CD4-positive, alpha-beta T cell treated with Interleukin-10 for 1 hour (primary cell): Measurements from ENCODE around the gene RNF17.
A peak's percentile ranks its signal among the peaks of the same experiment; 100 is the strongest.
"Not testable (repeated sequence)": the region's sequence is repeated elsewhere in the genome, so short reads cannot be mapped to it uniquely, and the experiment has no call there.

Experiments used
- DNase-seq: peaks from one replicate; pipeline ENCODE4 v3.0.0-alpha.2; 2020

RNF17 gene, protein sequence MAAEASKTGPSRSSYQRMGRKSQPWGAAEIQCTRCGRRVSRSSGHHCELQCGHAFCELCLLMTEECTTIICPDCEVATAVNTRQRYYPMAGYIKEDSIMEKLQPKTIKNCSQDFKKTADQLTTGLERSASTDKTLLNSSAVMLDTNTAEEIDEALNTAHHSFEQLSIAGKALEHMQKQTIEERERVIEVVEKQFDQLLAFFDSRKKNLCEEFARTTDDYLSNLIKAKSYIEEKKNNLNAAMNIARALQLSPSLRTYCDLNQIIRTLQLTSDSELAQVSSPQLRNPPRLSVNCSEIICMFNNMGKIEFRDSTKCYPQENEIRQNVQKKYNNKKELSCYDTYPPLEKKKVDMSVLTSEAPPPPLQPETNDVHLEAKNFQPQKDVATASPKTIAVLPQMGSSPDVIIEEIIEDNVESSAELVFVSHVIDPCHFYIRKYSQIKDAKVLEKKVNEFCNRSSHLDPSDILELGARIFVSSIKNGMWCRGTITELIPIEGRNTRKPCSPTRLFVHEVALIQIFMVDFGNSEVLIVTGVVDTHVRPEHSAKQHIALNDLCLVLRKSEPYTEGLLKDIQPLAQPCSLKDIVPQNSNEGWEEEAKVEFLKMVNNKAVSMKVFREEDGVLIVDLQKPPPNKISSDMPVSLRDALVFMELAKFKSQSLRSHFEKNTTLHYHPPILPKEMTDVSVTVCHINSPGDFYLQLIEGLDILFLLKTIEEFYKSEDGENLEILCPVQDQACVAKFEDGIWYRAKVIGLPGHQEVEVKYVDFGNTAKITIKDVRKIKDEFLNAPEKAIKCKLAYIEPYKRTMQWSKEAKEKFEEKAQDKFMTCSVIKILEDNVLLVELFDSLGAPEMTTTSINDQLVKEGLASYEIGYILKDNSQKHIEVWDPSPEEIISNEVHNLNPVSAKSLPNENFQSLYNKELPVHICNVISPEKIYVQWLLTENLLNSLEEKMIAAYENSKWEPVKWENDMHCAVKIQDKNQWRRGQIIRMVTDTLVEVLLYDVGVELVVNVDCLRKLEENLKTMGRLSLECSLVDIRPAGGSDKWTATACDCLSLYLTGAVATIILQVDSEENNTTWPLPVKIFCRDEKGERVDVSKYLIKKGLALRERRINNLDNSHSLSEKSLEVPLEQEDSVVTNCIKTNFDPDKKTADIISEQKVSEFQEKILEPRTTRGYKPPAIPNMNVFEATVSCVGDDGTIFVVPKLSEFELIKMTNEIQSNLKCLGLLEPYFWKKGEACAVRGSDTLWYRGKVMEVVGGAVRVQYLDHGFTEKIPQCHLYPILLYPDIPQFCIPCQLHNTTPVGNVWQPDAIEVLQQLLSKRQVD (N-terminal part only)

DNA sequence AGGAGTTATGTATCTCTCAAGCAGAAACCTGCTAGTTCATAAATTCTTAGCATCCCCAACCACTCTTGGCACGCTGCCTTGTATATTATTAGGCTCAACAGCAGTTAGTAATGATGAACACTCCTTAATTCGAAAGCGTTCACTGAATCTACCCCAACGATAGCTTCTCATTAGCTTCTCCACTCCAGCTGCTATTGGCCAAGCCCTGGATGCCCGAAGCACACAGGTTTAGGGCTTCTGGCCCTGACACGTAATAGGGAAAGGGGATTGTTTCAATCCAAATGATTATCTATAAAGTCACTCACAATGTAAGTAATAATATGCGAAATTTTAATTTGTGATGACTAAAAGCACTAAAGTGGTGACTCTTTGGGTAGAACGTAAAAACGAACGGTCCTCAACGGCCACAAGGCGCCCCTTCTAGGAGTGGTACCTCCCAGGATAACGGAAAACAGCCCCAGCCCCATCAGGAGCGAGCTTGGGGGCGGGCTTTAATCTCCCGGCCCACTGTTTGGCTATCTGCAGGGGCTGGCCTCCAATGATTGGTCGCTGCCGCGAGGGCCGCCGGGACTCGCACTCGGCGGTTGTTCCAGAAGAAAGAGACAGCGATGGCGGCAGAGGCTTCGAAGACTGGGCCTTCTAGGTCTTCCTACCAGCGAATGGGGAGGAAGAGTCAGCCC is at the start of gene RNF17:
Gene RNF17, plus strand, starts transcription at position 574 of the 680 bp plus-strand sequence. Its CDS starts 35 bp downstream, at position 609.
- no peak for DNase-seq

DNA sequence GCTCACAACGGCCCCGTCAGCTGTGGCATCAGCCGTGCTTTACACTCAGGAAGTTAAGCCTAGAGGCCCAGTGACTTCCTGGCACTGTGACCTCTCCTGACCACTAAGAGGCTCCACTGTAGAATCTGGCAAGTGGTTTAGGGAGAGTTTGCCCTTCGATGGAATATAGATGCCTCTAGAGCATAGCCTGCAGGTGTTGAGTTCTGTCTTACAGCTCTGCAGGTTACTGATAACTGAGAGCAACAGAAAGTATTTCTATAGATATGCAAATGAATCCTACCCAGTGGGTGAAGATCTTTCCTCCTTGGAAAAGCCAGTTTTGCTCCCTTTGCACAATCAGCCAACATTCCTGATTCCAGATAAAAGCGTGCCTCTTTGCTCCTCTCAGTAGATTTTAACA is 48.0 kb upstream of the RNF17 start:
- DNase-seq, result no peak

DNA sequence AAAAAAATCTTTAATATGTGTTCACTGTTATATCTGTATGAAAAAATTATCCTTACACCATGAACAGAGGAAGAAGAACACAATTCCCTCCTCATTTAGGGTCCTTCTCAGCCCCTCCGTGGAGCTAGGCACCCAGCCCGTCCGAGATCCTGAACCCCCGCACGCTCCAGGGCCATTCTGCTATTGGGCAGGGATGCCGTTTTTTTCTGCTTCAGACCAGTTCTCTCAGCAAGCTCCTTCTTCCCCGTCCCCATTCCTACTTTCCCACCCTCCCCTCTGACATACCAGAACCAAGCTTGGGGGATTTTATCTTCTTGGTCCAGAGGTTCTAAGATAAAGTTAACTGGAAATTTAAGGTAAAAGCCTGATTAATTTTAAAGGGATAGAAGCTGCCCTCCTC is 47.5 kb upstream of the RNF17 start:
- no peak for DNase-seq

DNA sequence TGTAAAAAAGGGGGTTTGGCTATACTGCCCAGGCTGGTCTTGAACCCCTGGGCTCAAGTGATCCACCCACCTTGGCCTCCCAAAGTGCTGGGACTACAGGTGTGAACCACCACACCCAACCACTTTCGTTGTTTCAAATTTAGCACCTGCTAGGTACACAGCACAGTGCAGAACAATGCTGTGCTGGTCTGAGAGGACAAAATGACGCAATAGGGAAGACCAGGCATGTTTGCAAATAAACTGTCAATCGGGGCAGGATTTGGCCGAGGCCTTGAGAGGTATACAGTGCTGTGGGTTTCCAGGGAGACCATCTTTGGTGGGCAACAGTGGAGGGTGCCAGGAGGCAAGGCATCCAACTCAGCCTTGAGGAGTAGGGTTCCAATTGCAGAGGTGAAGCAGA is 46.8 kb upstream of the RNF17 start:
- DNase-seq, result no peak

DNA sequence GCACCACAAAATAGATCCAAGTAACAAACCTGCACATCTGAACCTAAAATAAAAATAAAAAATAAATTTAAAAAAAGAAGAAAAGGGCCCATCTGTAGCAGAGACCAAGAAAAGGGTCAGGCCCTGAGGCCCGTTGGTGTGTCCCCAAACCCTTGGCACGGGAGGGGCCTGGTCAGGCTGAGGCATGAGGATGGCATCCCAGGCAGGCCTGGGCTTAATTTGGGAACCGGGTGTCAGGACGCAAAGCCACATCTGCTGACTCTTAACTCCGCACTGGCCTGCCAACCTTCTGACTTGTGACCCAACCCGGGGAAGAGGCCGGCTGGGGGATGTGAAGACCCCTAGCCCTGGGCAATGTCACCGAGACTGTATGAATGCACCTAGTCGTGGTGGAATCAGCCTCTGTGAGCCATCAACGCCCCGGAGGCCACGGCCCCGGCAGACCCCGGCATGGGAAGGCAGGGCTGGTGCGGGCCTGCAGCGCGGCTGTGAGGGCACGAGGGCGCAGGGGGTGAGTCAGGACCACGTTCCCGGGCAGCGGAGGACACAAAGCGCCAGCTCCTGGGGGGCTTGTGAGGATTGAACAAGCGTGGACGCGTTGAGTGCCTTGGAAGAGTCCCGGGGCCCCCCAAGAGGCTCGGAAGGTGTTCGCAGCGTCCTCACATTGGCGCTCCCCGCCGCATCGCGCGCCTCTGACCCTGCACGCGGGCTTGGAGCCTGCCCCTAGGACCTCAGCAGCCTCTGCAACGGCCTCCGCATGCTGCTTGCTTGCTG is 45.6 kb upstream of the RNF17 start:
- DNase-seq, result no peak

DNA sequence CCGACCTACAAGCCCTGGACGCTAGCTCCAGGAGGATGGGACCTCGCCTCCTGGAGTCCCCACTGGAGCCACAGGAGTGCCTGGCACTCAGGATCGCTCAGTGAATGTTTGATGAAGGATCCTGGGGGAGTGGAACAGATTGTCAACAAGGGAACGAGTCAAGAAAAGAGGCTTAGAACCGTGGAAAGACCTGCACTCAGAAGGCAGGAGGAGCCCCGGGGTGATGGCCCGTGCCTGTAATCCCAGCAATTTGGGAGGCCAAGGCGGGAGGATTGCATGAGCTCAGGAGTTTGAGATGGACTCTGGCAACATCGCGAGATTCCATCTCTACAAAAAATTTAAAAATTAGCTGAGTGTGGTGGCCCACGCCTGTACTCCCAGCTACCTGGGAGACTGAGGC is 44.8 kb upstream of the RNF17 start:
- DNase-seq, result no peak

DNA sequence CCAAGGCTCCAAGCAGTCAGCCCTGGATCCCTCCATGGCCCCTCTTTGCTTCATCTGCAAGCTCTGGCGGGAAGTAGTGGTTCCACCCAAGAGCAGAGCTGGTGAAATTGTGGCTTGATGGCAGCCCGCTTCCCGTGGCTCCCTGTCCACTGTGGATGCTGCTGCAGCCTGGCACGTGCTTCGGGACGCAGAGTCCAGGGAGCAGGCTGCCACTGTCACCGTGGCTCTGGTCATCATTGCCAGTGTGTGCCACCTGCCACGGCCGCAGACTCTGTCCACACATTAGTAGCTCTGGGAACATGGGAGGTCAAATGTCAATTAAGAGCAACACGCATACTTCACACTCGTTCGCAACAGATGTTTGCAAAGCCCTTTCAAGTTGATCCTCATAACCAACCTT is 40.8 kb upstream of the RNF17 start:
- DNase-seq, result no peak

DNA sequence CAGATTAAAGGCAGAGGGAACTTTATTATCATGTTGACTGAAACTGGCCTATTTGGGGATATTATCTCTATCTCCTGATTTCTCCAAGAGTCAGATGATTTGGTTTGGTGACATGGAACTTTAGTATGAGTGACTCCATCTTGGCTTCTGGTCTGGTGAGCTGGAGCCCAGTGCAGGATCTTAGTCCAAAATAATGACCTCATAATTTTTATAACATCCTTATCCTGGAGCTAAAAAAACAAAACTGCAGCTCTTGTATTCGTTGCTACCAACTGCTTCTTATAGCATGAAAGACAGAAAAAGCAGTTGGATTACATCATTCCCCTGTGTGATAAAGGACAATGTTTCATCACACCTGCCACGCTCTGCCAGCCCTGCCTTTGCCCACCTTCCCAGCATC is 39.3 kb upstream of the RNF17 start:
- no peak for DNase-seq

DNA sequence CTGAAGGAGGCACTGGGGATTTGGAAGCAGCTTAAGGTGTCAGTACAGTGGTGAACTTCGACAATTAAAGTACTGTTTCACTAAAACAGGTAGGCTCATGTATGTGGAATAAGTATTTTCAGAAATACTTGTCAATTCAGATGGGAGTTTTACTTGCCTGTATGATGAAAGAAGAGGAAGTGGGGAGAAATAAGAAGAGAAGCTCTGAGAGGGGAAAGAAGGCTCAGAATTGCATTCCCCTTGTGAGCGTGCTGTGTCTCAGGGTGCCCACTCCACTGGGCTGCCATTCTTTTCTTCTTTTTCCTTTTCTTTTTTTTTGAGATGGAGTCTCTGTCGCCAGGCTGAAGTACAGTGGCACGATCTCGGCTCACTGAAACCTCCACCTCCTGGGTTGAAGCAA is 38.6 kb upstream of the RNF17 start:
- DNase-seq, result no peak

DNA sequence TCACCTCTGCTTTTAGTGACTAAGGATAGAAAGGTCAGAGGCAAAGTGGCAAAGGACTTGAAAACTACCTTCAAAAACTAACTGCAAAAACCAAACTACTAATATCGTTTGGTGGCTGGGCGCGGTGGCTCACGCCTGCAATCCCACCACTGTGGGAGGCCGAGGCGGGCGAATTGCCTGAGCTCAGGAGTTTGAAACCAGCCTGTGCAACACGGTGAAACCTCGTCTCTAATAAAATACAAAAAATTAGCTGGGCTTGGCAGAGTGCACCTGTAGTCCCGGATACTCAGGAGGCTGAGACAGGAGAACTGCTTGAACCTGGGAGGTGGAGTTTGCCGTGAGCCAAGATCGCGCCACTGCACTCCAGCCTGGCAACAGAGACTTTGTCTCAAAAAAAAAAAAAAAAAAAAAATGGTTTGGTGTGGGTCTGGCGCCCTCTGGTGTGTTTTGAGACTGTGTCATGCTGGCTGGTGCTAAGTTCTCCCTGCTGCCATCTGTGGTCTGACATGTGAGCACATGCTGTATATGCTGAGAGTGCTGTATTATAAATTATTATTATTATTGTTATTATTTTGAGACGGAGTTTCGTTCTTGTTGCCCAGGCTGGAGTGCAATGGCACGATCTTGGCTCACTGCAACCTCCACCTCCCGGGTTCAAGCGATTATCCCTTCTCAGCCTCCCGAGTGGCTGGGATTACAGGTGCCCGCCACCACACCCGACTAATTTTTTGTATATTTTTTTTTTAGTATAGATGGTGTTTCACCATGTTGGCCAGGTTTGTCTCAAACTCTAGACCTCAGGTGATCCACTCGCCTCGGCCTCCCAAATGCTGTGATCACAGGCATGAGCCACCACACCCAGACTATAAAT is 36.0 kb upstream of the RNF17 start:
- peak; percentile 81 for DNase-seq

DNA sequence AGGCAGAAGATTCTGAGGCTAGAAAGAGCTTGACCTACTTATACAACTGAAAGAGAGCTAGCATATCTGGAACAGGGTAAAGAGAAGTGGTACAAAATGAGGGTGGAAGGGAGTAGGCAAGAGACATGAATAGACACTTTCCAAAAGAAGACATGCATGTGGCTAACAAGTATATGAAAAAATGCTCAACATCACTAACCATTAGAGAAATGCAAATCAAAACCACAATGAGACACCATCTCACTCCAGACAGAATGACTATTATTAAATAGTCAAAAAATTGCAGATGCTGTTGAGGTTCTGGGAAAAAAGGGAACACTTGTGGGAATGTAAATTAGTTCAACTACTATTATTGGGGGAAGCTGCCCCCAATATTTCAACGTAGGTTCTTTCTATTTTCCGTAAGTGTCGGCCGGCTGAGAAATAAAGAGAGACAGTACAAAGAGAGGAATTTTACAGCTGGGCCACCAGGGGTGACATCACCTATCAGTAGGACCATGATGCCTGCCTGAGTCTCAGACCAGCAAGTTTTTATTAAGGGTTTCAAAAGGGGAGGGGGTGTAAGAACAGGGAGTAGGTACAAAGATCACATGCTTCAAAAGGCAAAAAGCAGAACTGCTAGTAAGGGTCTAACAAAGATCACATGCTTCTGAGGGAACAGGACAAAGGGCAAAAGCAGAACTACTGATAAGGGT is 32.9 kb upstream of the RNF17 start:
- DNase-seq, result not testable (repeated sequence)

DNA sequence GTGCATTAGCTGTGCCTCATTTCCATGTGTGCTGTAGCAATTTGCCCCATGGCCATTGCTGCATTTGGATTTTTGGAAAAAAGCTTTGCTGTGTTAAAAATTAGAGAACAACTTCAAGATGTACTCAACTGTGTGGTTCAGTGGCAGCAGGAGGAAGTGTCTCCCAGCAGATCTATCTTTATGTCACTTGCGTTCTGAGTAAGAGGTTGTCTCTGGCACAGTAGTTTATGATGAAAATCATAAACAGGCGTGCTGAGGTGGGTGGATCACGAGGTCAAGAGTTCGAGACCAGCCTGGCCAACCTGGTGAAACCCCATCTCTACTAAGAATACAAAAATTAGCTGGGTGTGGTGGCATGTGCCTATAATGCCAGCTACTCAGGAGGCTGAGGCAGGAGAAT is 29.0 kb upstream of the RNF17 start:
- DNase-seq, result no peak

DNA sequence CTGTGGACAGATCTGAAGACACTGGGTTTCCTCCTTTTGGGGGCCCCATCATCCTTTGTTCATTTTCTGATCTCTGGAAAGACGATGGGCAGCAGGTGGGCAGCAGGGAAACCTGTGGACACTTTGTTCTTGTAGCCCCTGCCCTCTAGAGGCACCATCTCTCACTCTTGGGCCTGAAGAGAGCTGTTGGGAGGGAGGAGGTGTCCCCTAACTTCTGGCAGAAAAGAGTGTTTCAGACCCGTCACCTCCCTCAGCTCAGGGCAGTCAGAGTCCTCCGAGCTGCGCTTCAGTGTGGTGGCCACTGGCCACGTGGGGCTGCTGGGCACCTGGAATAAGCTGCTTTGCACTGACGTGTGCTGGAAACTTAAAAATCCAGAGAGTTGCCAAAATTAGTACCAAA is 26.9 kb upstream of the RNF17 start:
- no peak for DNase-seq

DNA sequence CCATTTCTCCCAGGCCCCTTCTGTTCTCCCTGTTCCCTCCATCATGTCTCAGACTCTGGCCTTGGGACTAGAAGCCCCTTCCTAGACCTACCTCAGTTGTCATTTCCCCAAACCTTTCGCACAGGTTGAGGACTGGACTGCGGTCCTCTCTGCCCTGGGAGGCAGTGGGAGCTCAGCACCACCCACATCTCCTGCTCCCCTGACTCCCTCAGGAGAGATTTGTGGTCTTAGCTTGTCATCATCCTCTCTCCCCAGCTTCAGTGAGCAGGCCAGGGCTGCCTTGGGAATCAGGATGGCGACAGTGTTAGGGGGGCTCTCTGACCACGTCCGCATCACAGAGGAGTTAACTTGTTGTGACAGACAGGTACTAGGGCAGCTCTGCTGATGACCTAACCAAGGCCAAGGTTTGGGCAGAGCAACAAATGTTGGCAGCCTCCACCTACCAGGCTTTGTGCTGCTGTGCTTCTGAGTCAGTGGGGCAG is 25.6 kb upstream of the RNF17 start:
- no peak for DNase-seq

DNA sequence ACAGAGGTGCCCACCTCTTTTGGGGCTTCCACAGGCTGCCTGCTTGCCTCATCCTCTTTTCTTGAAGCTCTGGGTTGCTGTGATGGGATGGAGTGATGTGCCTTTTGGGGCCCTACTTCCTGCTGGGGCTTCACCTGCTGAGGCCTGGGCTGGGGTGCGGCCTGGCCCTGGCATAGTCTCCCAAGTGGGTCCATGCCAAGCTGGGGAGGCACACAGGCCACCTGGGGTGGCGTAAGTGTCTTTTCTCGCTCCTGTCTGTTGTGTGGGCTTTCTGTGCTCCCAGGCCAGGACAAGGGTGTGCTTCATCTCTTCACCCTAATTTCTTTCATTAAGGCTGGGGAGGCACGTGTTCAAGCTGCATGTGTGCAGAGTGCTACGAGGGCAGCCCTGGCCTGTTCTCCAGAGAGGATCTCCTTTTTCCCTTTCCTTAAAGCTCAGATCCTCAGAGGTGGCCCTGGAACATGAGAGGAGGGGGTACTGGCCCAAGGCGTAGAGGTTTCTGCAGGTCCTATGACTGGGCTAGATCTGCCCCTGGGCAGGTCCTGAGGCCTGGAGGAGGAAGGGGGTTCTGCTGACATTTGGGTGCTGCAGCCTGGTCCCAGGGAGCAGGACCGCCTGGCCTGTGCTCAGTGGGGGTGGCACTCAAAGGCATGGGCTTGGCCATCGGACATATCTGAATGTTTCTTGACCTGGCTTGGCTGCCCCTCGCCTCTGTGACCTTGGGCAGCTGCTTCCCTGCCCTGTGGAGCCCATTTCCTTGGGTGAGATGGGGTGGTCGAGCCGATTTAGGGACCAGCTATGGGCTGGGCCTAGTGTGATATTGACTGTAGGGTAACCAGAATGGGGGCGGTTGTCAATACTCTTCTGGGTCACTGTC is 23.7 kb upstream of the RNF17 start:
- no peak for DNase-seq

DNA sequence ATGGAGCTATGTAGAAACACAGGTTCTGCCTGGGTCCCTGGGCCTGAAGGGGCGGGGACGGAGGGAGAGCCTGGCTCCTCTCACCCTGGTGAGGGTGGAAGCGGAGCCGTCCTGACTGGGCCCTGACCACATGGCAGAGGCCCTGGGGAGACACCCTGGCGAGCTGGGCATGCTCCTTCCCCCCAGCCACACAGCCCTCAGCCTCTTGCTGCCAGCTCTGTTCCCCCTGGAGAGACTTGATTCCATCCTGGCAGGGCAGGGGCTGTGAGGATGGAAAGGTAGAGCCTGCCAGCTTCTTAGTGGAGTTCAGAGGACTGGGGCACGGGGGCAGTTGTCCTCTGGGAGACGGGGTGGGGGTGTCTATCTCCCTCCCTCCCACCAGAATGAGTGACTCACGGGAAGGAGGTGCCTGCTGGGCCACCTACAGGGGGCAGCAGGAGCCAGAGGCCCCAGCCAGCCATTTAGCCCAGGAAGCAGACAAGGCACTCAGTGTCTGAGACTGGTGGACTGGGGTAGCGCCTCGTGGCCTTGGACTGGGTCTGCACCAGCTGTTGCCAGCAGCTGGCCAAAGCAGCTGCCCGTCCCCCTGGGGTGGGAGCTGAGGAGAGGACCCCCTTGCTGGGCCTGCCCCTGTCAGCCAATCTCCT is 22.8 kb upstream of the RNF17 start:
- DNase-seq, result no peak

DNA sequence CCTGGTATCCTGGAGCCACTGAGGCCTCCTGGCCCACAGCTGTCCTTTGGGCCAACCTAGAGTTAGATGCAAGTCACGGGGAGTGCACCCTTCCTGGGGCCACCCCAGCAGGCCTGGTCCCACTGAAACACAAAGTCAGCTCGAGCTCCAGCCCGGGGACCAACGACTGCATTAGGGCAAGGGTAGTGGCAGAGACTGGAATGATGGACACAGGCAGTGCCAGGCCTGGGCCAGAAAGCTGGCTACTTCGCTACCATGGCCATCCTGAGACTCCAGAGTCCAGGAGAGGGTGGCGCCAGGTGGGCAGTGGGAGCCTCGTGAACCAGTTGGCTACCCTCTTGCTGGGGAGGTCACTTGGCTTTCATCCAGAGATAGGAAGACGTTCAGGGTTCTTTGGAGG is 22.2 kb upstream of the RNF17 start:
- DNase-seq, result no peak

DNA sequence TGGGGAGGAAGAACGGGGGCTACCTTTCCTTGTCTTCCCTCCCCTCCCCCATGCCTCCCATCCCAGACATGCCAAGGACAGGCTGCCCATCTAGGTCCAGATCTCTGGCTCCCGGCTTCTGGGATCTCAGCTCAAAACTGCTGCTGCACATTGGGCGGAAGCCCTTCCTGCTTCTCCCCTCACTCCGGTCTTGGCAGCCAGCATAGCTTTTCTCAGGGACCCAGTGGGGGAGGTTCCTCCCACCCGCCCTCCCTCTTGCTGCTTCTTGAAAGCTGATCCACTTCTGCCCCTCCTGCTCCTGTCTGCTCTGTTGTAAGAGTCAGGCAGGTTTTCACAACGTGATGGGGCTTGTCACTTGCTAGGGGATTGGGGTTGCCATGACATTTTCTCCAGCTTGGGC is 21.7 kb upstream of the RNF17 start:
- DNase-seq, result no peak
